ENCODE measurements around the gene MSANTD3.

- no peak for TF ChIP-seq REST (IDR thresholded peaks at IDR 0.05; ENCODE audit: low read depth)
- no peak for TF ChIP-seq ZBTB7A (IDR thresholded peaks at IDR 0.05; ENCODE audit: low read depth)
- no peak for TF ChIP-seq TAF1 (IDR thresholded peaks at IDR 0.05; ENCODE audit: low read depth)
- no peak for TF ChIP-seq EP300 (IDR thresholded peaks at IDR 0.05; ENCODE audit: borderline replicate concordance)
- TF ChIP-seq YY1 (IDR thresholded peaks at IDR 0.05; ENCODE audit: low read depth), result no peak
- no peak for TF ChIP-seq TCF12 (IDR thresholded peaks at IDR 0.05; ENCODE audit: low read depth)
- TF ChIP-seq RAD21 (IDR thresholded peaks at IDR 0.05; ENCODE audit: low read depth), result no peak
- TF ChIP-seq FOXM1 (IDR thresholded peaks at IDR 0.05; ENCODE audit: borderline replicate concordance, low read depth), result no peak
- TF ChIP-seq MAX (IDR thresholded peaks at IDR 0.05), result no peak
- TF ChIP-seq CREB1 (IDR thresholded peaks at IDR 0.05; ENCODE audit: low read depth), result no peak
- TF ChIP-seq USF1 (IDR thresholded peaks at IDR 0.05), result no peak
Measured at GRCh38 chr9:100474082-100474923, 47.4 kb downstream of the MSANTD3 start.

Data from Ishikawa (cell line).